Peyer's patch (tissue), 4 donors: Measurements from ENCODE around the gene POLR1A.

Experiments used
- POLR2A ChIP-seq, 2 donors: fragments of 450-650 bp; IDR thresholded peaks; one replicate each; pipeline ENCODE4 v1.5.1; 2017; ENCODE audit warnings: antibody characterized with exemption in 2 of 2, mild to moderate bottlenecking in 2 of 2, moderate library complexity in 2 of 2
- TF ChIP-seq, protein P1 (sequence below), 6 experiments: fragments of 450-650 bp in 4 of 6; fragments of 200-600 bp in 2 of 6; sonication (generic) in 1 of 6; IDR thresholded peaks; one replicate each; pipeline ENCODE4 v1.5.1; 2017 to 2019; ENCODE audit warnings: antibody characterized with exemption in 6 of 6, mild to moderate bottlenecking in 3 of 6, moderate library complexity in 1 of 6

DNA sequence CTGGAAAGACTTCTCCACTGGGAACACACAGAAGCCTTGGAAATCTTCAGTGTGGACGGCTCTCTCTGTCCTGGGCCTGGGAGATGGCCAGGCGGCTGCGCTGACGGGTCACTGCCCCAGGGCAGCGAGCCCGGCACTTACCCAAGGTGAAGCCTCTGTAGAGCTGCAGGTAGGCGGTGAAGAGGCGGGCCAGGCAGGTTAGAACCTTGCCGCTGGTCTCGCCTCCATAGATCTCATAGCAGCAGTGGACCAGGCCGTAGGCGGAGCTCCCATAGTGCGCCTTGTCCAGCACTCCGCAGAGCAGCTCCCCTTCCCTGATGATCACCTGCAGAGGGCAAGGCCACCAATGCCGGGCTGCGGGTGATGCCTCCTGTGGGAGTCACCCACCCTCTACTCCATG, 53.0 kb downstream of the POLR1A start:
- TF ChIP-seq, protein P1, sequence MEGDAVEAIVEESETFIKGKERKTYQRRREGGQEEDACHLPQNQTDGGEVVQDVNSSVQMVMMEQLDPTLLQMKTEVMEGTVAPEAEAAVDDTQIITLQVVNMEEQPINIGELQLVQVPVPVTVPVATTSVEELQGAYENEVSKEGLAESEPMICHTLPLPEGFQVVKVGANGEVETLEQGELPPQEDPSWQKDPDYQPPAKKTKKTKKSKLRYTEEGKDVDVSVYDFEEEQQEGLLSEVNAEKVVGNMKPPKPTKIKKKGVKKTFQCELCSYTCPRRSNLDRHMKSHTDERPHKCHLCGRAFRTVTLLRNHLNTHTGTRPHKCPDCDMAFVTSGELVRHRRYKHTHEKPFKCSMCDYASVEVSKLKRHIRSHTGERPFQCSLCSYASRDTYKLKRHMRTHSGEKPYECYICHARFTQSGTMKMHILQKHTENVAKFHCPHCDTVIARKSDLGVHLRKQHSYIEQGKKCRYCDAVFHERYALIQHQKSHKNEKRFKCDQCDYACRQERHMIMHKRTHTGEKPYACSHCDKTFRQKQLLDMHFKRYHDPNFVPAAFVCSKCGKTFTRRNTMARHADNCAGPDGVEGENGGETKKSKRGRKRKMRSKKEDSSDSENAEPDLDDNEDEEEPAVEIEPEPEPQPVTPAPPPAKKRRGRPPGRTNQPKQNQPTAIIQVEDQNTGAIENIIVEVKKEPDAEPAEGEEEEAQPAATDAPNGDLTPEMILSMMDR (IDR thresholded peaks at IDR 0.05), result no peak
- TF ChIP-seq POLR2A (IDR thresholded peaks at IDR 0.05), result no peak
